Measurements from ENCODE around the gene PDZD7.

The PDZD7 gene

GRCh38 chr10:100986952-100987684 lies 43.8 kb downstream of the PDZD7 start, which contains the start of the genes MRPL43 and TWNK:
MRPL43 (minus strand) TSS chr10:100987497; CDS start chr10:100987443, 54 bp downstream.
TWNK (plus strand) TSS chr10:100987543; CDS start chr10:100988211, 668 bp downstream.
- Histone ChIP-seq H3K27ac (ENCODE audit: low read depth, low read length) (peak within 1 kb of the TSS; percentile 60), H3K9ac (ENCODE audit: low read length) (peak within 1 kb of the TSS; percentile 90), H3K9me3 (ENCODE audit: control insufficient read depth, insufficient read depth, low read depth, low read length) (no peaks in the 10 kb centered on the region), H3K36me3 (ENCODE audit: control insufficient read depth, insufficient read depth, low read length) (peaks cover 42% of the 10 kb centered on the region), H3K27me3 (ENCODE audit: control insufficient read depth, insufficient read depth, low read length) (no peaks in the 10 kb centered on the region), H3K4me1 (ENCODE audit: control insufficient read depth, insufficient read depth, low read length) (no peaks in the 10 kb centered on the region; the same call in 1 of the 2 replicates), H3K4me3 (ENCODE audit: low read depth, low read length) (peak within 1 kb of the TSS; percentile 99)

- H3K27ac ChIP-seq (ENCODE audit: low read depth, low read length) = no peak overlapping the region
- peaks cover 41% of the 10 kb centered on the region for H3K36me3 ChIP-seq (ENCODE audit: control insufficient read depth, insufficient read depth, low read length)
- H3K9me3 ChIP-seq (ENCODE audit: control insufficient read depth, insufficient read depth, low read depth, low read length) = no peaks in the 10 kb centered on the region
- H3K27me3 ChIP-seq (ENCODE audit: control insufficient read depth, insufficient read depth, low read length) = no peaks in the 10 kb centered on the region
- H3K4me1 ChIP-seq (ENCODE audit: control insufficient read depth, insufficient read depth, low read length) = no peaks in the 10 kb centered on the region; the same call in 1 of the 2 replicates
- H3K4me3 ChIP-seq (ENCODE audit: low read depth, low read length) = peak overlapping the region; percentile 99
- peak overlapping the region; percentile 90 for H3K9ac ChIP-seq (ENCODE audit: low read length)
These were observed 44.3 kb downstream of the PDZD7 start for GRCh38 chr10:100986623-100986951.

GRCh38 chr10:100985336-100985735 lies 45.6 kb downstream of the PDZD7 start:
- no peak overlapping the region for H3K9ac ChIP-seq (ENCODE audit: low read length)
- H3K27me3 ChIP-seq (ENCODE audit: control insufficient read depth, insufficient read depth, low read length) = no peaks in the 10 kb centered on the region
- peaks cover 41% of the 10 kb centered on the region for H3K36me3 ChIP-seq (ENCODE audit: control insufficient read depth, insufficient read depth, low read length)
- no peaks in the 10 kb centered on the region for H3K9me3 ChIP-seq (ENCODE audit: control insufficient read depth, insufficient read depth, low read depth, low read length)
- H3K4me1 ChIP-seq (ENCODE audit: control insufficient read depth, insufficient read depth, low read length) = no peaks in the 10 kb centered on the region; the same call in 1 of the 2 replicates
- H3K27ac ChIP-seq (ENCODE audit: low read depth, low read length) = no peak overlapping the region
- no peak overlapping the region for H3K4me3 ChIP-seq (ENCODE audit: low read depth, low read length)

- peaks cover 42% of the 10 kb centered on the region for H3K36me3 ChIP-seq (ENCODE audit: control insufficient read depth, insufficient read depth, low read length)
- no peaks in the 10 kb centered on the region for H3K9me3 ChIP-seq (ENCODE audit: control insufficient read depth, insufficient read depth, low read depth, low read length)
- no peaks in the 10 kb centered on the region; the same call in 1 of the 2 replicates for H3K4me1 ChIP-seq (ENCODE audit: control insufficient read depth, insufficient read depth, low read length)
- H3K27ac ChIP-seq (ENCODE audit: low read depth, low read length) = no peak overlapping the region
- no peak overlapping the region for H3K4me3 ChIP-seq (ENCODE audit: low read depth, low read length)
- H3K27me3 ChIP-seq (ENCODE audit: control insufficient read depth, insufficient read depth, low read length) = no peaks in the 10 kb centered on the region
- H3K9ac ChIP-seq (ENCODE audit: low read length) = no peak overlapping the region
These were observed 46.2 kb downstream of the PDZD7 start for GRCh38 chr10:100984672-100985177.

GRCh38 chr10:100983868-100984671 lies 46.9 kb downstream of the PDZD7 start:
- Histone ChIP-seq H3K27me3 (ENCODE audit: control insufficient read depth, insufficient read depth, low read length) (no peaks in the 10 kb centered on the region), H3K36me3 (ENCODE audit: control insufficient read depth, insufficient read depth, low read length) (peaks cover 40% of the 10 kb centered on the region), H3K9ac (ENCODE audit: low read length) (no peak overlapping the region), H3K4me3 (ENCODE audit: low read depth, low read length) (no peak overlapping the region), H3K9me3 (ENCODE audit: control insufficient read depth, insufficient read depth, low read depth, low read length) (no peaks in the 10 kb centered on the region), H3K4me1 (ENCODE audit: control insufficient read depth, insufficient read depth, low read length) (no peaks in the 10 kb centered on the region; the same call in 1 of the 2 replicates), H3K27ac (ENCODE audit: low read depth, low read length) (no peak overlapping the region)

GRCh38 chr10:100982916-100983830 lies 47.8 kb downstream of the PDZD7 start:
- peak overlapping the region; percentile 6 for H3K9ac ChIP-seq (ENCODE audit: low read length)
- no peaks in the 10 kb centered on the region for H3K27me3 ChIP-seq (ENCODE audit: control insufficient read depth, insufficient read depth, low read length)
- no peaks in the 10 kb centered on the region for H3K9me3 ChIP-seq (ENCODE audit: control insufficient read depth, insufficient read depth, low read depth, low read length)
- H3K27ac ChIP-seq (ENCODE audit: low read depth, low read length) = no peak overlapping the region
- peaks cover 43% of the 10 kb centered on the region for H3K36me3 ChIP-seq (ENCODE audit: control insufficient read depth, insufficient read depth, low read length)
- H3K4me1 ChIP-seq (ENCODE audit: control insufficient read depth, insufficient read depth, low read length) = no peaks in the 10 kb centered on the region; the same call in 1 of the 2 replicates
- H3K4me3 ChIP-seq (ENCODE audit: low read depth, low read length) = no peak overlapping the region

- Histone ChIP-seq H3K4me1 (ENCODE audit: control insufficient read depth, insufficient read depth, low read length) (no peaks in the 10 kb centered on the region), H3K4me3 (ENCODE audit: low read depth, low read length) (no peak overlapping the region), H3K9ac (ENCODE audit: low read length) (no peak overlapping the region), H3K36me3 (ENCODE audit: control insufficient read depth, insufficient read depth, low read length) (peaks cover 45% of the 10 kb centered on the region), H3K27ac (ENCODE audit: low read depth, low read length) (no peak overlapping the region), H3K9me3 (ENCODE audit: control insufficient read depth, insufficient read depth, low read depth, low read length) (no peaks in the 10 kb centered on the region), H3K27me3 (ENCODE audit: control insufficient read depth, insufficient read depth, low read length) (no peaks in the 10 kb centered on the region)
These were observed 49.7 kb downstream of the PDZD7 start for GRCh38 chr10:100981178-100981772.

- peaks cover 45% of the 10 kb centered on the region for H3K36me3 ChIP-seq (ENCODE audit: control insufficient read depth, insufficient read depth, low read length)
- no peaks in the 10 kb centered on the region for H3K9me3 ChIP-seq (ENCODE audit: control insufficient read depth, insufficient read depth, low read depth, low read length)
- no peaks in the 10 kb centered on the region for H3K27me3 ChIP-seq (ENCODE audit: control insufficient read depth, insufficient read depth, low read length)
- H3K4me3 ChIP-seq (ENCODE audit: low read depth, low read length) = no peak overlapping the region
- no peak overlapping the region for H3K9ac ChIP-seq (ENCODE audit: low read length)
- H3K4me1 ChIP-seq (ENCODE audit: control insufficient read depth, insufficient read depth, low read length) = no peaks in the 10 kb centered on the region
- H3K27ac ChIP-seq (ENCODE audit: low read depth, low read length) = no peak overlapping the region
These were observed 50.2 kb downstream of the PDZD7 start for GRCh38 chr10:100980711-100981110.

- no peaks in the 10 kb centered on the region for H3K9me3 ChIP-seq (ENCODE audit: control insufficient read depth, insufficient read depth, low read depth, low read length)
- peaks cover 45% of the 10 kb centered on the region for H3K36me3 ChIP-seq (ENCODE audit: control insufficient read depth, insufficient read depth, low read length)
- H3K4me3 ChIP-seq (ENCODE audit: low read depth, low read length) = no peak overlapping the region
- no peaks in the 10 kb centered on the region for H3K4me1 ChIP-seq (ENCODE audit: control insufficient read depth, insufficient read depth, low read length)
- no peaks in the 10 kb centered on the region for H3K27me3 ChIP-seq (ENCODE audit: control insufficient read depth, insufficient read depth, low read length)
- H3K9ac ChIP-seq (ENCODE audit: low read length) = no peak overlapping the region
- H3K27ac ChIP-seq (ENCODE audit: low read depth, low read length) = no peak overlapping the region
These were observed 50.6 kb downstream of the PDZD7 start for GRCh38 chr10:100980311-100980710.

- no peak overlapping the region for H3K27ac ChIP-seq (ENCODE audit: low read depth, low read length)
- H3K9me3 ChIP-seq (ENCODE audit: control insufficient read depth, insufficient read depth, low read depth, low read length) = no peaks in the 10 kb centered on the region
- no peak overlapping the region for H3K4me3 ChIP-seq (ENCODE audit: low read depth, low read length)
- H3K9ac ChIP-seq (ENCODE audit: low read length) = no peak overlapping the region
- no peaks in the 10 kb centered on the region for H3K4me1 ChIP-seq (ENCODE audit: control insufficient read depth, insufficient read depth, low read length)
- H3K36me3 ChIP-seq (ENCODE audit: control insufficient read depth, insufficient read depth, low read length) = peaks cover 44% of the 10 kb centered on the region
- no peaks in the 10 kb centered on the region for H3K27me3 ChIP-seq (ENCODE audit: control insufficient read depth, insufficient read depth, low read length)
These were observed 51.1 kb downstream of the PDZD7 start for GRCh38 chr10:100979791-100980272.

All from HUES6 (cell line).